T47D (cell line): ENCODE data around the gene CAPG.
"Not testable (repeated sequence)": the region's sequence is repeated elsewhere in the genome, so short reads cannot be mapped to it uniquely, and the experiment has no call there.

Experiments
- DNase-seq, 2 experiments: peaks; one replicate each; pipeline versions ENCODE4 v3.0.0 to v3.0.0-alpha.2; 2011 to 2012; ENCODE audit warnings: low read depth in 1 of 2, low spot score in 1 of 2
- JUND ChIP-seq: IDR thresholded peaks from 2 replicates; pipeline ENCODE4 v1.6.1; 2012; ENCODE audit warnings: low read depth
- in situ Hi-C: cut with HindIII; loops from 2 replicates; pipeline ENCODE4 v1.10.0; 2016; ENCODE audit warnings: low sequenced_read_pairs, low pct_unique_long_range_greater_than_20kb

CAPG gene

DNA sequence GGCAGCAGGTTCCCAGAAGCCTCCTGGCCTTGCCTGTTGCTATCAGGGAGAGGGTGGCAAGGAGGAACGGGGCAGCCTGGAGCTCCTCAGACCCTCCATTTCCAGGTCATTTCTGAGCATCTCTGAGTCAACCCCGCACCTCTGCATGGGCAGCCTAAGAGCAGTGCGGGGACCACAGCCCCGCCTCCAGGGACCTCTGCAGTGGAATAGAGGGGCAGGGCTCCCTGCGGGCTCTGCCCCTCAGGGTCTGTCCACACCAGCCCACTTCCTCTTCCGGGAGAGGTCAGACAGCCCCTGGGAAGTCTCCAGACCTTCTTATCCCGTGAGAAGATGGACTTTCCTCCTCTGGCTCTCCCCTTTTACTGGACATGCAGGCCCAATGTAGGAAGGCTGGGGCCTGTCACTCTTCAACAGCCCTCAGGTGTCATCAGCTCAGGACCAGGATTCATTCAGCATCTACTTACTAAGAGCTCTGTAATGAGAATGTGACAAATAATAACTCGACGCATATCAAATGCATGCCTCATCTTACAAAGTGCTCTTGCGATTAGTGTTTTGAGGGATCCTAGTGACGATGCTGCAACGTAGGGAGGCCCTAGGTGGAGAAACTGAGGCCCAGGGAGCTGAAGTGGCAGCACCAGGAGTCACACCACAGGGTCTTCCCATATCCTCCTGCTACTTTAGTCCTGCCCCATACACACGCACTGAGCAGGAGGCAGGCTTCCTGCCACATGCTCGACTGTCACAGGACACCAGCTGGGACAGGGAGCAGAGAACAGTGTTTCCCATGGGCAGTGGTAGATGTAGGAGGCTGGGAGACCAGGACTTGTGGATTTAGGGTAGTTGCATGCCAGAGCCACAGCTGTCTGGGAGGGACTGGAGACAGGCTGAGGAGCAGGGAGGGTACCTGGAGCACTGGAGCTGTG, 36.4 kb upstream of the CAPG start:
- no peak for DNase-seq
- no peak for TF ChIP-seq JUND
- in situ Hi-C loops = no loop called here

DNA sequence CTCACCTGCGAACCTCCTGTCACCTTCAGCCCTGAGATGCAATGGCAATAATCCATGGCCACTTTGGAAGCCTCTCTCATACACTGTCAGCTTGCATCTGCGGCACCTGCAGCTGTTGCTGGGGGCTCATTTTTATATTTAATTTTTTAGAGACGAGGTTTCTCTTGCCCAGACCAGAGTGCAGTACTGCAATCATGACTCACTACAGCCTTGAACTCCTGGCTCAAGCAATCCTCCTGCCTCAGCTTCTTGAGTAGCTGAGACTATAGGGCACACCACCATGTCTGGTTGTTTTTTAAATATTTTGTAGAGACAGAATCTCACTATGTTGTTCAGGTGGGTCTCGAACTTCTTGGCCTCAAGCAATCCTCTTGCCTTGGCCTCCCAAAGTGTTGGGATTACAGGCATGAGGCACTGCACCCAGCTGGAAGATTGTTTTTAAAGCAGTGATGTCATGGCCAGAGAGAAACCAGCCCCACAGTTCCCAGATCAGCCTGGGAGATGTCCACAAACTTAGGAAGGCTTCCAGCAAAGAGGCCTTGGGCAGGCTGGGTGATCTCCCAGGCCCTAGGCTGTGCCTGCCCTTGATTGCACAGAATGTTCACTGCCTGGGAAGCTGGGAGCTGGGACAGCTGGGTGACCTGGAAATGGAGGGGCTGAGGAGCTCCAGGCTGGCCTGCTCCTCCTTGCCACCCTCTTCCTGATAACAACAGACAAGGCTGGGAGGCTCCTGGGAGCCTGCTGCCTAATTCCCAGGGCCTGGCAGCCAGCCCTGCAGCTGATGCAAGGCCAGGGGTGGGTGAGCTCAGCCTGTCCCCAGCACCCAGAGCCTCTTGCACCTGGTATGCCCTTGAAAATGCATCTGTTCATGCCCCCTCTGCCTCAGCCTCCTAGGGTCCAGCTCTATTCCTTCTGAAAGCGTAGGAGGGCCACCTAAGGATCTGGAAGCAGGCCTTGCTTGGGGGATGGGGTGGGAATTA, 35.4 kb upstream of the CAPG start:
- no peak for DNase-seq
- no peak for TF ChIP-seq JUND
- in situ Hi-C loops = no loop called here

DNA sequence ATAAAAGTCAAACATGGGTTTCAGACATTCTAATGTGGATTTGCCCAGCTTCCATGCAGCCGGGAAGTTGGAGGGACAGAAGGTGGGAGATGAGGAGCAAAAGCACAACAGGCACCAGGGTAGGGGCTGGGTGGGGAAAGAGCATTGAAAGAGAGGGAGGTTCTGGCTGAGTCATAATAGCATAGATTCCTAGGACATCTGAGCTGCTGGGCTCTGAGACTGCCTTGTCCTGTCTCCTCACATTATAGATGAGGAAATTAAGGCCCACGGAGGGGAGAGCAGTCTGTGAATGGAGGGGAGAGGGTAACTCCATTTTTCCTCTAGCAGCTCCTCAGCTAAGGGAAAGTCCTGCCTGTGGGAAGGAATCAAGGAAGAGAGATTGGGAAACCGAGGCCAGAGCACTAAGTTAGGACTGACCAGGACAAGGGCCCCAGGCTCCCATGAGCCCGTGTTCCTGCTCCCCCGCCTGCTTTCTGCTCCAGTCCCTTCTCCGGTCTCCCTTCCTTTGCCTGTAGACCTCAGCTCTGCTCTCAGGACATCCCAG, 34.5 kb upstream of the CAPG start:
- no peak for DNase-seq
- TF ChIP-seq JUND = no peak
- in situ Hi-C loops = no loop called here

DNA sequence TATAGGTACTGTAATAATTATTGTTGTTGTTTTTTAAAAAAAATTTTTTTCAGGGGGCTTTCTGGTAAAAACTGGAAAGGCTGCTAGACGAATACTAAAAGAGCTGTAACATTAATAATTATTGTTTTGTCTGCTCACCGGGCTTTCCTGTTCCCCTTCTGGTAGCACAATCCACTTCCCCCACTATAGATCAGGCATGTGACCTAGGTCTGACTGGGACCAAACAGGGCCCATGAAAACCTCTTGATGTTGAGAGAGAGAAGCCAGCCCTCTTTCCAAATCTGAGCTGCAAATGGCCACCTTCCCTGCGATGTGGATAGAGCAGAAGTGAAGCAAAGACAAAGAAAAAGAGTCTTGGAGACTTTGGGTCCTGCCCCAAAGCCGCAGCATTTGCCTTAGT, 31.7 kb upstream of the CAPG start:
- in situ Hi-C loops = no loop called here
- no peak for TF ChIP-seq JUND
- no peak for DNase-seq

DNA sequence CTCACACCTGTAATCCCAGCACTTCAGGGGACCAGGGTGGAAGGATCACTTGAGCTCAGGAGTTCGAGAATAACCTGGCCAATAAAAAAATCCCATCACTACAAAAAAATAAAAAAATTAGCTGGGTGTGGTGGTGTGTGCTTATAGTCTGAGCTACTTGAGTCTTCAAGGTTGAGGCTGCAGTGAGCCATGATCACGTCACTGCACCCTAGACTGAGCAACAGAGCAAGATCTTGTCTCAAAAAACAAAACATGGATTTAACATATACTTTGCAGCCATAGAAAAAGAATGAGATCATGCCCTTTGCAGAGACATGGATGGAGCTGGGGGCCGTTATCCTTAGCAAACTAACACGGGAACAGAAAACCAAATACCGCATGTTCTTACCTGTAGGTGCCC, 30.6 kb upstream of the CAPG start:
- in situ Hi-C loops = no loop called here
- DNase-seq = no peak
- no peak for TF ChIP-seq JUND

DNA sequence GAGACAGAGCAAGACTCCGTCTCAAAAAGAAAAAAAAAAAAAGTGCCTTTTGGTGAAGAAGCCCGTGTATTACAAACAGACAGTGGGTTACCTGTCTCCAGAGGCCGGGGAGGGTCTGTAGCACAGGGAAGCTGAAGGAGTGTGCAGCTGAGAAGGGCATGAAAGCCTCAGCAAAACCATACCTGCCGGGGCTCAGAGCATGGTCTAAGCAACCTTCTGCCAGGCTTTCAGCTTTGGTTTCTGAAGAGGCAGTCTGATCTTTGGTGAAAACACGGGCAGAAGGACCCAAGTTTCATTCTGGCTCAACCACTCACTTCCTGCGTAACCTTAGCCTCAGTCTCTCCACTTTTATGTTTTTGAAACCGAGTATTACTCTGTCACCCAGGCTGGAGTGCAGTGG, 29.8 kb upstream of the CAPG start:
- in situ Hi-C loops = no loop called here
- no peak for TF ChIP-seq JUND
- no peak for DNase-seq

DNA sequence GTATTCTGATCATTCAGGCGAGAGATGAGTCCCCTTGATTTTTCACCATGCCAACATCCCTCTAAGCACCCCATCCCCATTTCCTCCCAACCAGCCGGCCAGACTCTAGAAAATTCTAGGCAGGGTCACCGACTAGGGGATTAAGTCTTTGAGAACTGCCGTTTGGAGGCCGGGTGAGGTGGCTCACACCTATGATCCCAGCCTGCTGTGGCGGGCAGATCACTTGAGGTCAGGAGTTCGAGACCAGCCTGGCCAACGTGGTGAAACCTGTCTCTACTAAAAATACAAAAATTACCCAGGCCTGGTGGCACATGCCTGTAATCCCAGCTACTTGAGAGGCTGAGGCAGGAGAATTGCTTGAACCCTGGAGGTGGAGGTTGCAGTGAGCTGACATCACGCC, 29.4 kb upstream of the CAPG start:
- in situ Hi-C loops, DNase-seq: not testable (repeated sequence)

DNA sequence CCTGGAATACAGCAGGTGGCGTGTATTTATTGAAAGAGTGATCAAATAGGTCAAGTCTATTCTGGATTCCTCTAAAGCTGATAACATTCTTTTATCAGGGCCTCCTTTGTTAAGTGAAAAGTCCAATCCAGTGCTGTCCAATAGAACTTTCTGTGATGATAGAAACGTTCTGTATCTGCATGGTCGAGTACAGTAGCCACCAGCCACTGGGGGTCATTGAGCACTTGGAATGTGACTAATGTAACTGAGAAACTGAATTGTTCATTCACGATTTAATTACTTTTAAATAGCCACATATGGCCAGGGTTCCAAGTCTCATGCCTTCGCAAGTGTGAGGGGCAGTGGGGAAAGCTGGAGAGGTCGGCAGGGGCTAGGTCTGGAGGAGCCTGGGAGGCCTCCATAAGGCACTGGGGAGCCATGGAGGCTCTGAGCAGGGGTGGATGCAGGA, 28.9 kb upstream of the CAPG start:
- TF ChIP-seq JUND = no peak
- in situ Hi-C loops = no loop called here
- DNase-seq = no peak

DNA sequence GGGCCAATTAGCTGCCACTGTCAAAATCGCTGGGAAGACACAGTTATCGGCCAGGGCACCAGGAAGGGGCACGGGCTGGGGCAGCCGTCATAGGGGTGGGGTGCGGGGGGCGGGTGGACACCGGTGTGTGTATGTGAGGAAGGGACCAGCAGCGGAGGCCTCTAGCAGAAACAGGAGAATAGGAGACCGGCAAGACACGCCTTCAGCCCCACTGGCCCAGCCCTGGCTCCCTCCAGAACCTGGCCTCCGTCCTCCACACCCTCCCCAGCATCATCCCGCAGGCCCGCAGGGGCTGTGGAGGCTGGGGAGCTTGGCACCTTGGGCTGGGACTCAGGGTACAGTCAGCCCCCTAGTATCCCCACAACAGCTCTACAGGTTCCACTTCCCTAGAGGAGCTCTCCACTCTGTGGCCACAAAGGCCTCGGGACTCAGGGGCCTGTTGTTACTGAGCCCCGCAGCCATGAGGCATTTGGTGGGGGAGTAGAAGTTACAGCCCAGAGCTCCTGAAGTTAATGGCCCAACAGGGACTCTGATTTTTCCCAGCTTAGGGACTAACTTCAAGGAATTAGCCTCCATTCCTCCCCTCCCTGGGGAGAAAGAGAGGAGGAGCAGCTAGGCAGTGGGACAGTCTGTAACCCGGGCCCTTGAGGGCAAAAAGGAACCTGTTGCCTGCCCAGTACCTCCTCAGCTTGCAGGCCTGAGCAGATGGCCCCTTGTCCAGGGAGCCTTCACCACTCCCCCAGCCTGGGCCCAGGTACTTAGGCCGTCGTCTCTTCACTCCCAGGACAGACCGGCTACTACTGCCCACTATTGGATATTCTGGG, 28.2 kb upstream of the CAPG start:
- no peak for DNase-seq

DNA sequence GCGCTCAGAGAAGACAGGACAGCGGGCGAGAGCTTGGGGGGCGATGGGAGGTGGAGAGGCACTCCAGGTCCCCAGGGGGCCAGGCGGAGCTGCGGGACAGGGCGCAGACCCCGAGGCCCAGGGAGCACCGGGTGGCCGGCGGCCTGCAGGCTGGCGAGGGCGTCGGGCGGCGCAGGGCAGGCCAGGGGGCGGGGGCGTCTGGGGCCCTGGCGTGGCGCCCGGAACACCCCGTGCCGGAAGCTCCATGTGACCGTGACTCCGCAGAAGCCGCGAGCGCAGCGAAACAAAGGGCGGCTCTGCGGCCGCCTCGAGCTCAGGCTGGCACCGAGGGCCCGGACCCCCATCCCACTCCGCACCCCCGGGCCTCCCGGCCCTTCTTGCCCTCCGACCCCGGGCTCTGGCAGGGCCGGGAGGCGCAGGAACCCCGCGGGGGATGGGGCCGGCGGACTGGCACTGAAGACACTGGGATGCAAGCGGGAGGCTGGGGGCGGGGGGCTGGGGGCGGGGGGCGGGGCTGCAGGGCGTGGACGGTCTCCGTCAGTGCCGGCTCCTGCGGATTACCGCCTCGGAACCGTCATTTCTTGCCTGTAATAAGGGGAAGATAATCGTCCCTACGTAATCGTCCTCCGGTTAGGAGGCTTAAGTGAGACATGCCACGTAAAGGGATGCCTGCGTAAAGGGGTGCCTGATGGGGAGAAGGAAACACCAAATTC, 27.5 kb upstream of the CAPG start:
- no peak for TF ChIP-seq JUND
- no peak for DNase-seq
- in situ Hi-C loops = no loop called here

More for the DNA sequence above, 28.2 kb upstream of the CAPG start:
- in situ Hi-C loops = no loop called here
- no peak for TF ChIP-seq JUND

DNA sequence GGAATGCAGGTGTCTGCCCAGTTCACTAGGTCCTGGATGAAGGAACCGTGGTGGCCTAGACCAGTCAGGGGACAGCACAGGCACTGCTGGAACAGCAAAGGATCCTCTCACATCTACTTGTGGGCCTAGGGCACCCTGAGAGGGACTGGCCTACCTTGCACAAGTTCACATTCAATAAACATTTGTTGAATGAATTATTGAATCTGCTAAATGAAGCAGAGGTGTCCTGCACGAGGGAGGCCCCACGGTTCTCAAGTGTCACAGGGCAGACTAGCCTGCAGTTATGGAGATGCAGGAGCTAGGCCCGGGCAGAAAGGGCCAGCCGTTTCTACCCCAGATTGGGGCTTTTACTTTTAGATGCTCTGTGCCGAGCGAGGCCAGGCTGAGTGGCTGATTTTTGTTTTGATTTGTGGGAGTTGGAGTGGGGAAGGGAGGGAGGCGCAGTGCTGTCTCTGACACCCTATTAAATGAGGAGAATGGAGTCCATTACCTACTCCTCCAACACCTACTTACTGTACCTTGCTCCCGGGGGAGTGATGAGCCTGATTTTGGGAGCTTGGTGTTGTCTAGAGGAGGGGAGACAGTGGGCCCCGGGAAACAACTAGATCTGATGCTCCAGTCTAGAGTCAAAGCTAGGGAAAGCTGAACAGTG, 26.8 kb upstream of the CAPG start:
- DNase-seq = no peak
- in situ Hi-C loops = no loop called here
- no peak for TF ChIP-seq JUND
